Endothelial cell (in vitro differentiated cells): ENCODE results near the gene FIGN. TPM values are rescaled to one million over a fixed set of nuclear protein-coding genes. Genes with fewer than 3 reads are reported as not detected.

ENCODE experiments used
- DNase-seq: peaks from one replicate; pipeline ENCODE4 v3.0.0; 2021; ENCODE audit warnings: low spot score
- H3K27ac Mint-ChIP-seq: one replicate; pipeline ENCODE4 v1.8.0; 2021; ENCODE audit warnings: mixed read lengths, inconsistent platforms; ENCODE audit not compliant: unreplicated experiment
- H3K27me3 Mint-ChIP-seq: one replicate; pipeline ENCODE4 v1.8.0; 2021; ENCODE audit warnings: mild to moderate bottlenecking, moderate library complexity, mixed read lengths, inconsistent platforms; ENCODE audit not compliant: unreplicated experiment
- H3K36me3 Mint-ChIP-seq: one replicate; pipeline ENCODE4 v1.8.0; 2021; ENCODE audit warnings: mild to moderate bottlenecking, low read depth, mixed read lengths, inconsistent platforms; ENCODE audit not compliant: unreplicated experiment
- H3K4me1 Mint-ChIP-seq: one replicate; pipeline ENCODE4 v1.8.0; 2021; ENCODE audit warnings: mild to moderate bottlenecking, mixed read lengths, inconsistent platforms; ENCODE audit not compliant: unreplicated experiment
- H3K4me3 Mint-ChIP-seq: one replicate; pipeline ENCODE4 v1.8.0; 2021; ENCODE audit warnings: mild to moderate bottlenecking, mixed read lengths, inconsistent platforms; ENCODE audit not compliant: unreplicated experiment
- H3K9me3 Mint-ChIP-seq: one replicate; pipeline ENCODE4 v1.8.0; 2021; ENCODE audit warnings: mixed read lengths, inconsistent platforms; ENCODE audit not compliant: unreplicated experiment
- CTCF ChIP-seq: fragments of 200-600 bp; sonication (generic); IDR thresholded peaks from one replicate; pipeline ENCODE4 v1.5.0; 2021; ENCODE audit warnings: antibody characterized with exemption; ENCODE audit not compliant: unreplicated experiment
- total RNA-seq: library from RNA; stranded (reverse); fragmentation: NEBNext Ultra II Directional; extraction: Animal tissue kit (Norgen Biotek cat#: 25700); gene quantifications from one replicate; pipeline ENCODE4 v1.2.1, GENCODE V29; 2021; ENCODE audit not compliant: unreplicated experiment

FIGN gene
- total RNA-seq, 1 donor from 2014 or later = 14.0 TPM

DNA sequence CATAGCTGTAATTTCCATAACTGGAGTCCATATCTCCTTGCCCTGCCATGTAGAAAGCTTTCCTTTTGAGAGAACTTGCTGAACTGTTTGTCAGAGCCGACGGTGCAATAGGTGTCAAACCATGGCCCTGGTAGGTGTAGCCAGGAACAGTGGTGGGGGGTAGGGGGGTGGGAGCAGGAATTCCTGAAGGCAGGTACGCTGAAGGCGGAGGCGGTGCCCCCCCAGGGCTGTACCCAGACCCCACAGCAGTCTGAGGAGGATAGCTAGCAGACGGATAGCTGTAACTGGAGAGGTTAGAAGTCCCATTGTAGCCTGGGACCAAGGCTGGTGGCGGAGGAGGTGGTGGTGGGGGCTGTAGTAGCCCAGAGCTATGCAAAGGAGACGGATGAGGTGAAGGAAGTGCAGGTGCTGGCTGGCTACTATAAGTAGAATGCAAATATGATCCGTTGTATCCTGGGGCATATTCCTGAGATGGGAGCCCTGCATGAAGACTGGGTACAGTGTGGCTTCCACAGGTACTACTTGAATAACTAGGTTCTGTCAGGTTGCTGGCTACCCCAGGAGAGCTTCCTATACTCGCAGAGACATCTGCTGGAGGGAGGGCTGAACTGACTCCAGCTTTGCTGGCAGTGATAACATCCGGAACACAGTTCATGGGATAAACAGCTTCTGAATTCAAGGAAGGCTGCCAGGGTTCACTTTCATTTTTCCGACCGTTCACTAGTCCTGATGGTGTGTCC lies 124.8 kb downstream of the FIGN start:
- no peaks in the 10 kb centered on the region for H3K27me3 Mint-ChIP-seq
- no peaks in the 10 kb centered on the region for H3K9me3 Mint-ChIP-seq
- peaks cover 4% of the 10 kb centered on the region for H3K36me3 Mint-ChIP-seq
- H3K4me1 Mint-ChIP-seq = no peaks in the 10 kb centered on the region
- no peak overlapping the region for H3K27ac Mint-ChIP-seq
- H3K4me3 Mint-ChIP-seq = no peak overlapping the region
- DNase-seq = peak; percentile 14
- TF ChIP-seq CTCF = no peak

- TF ChIP-seq CTCF = no peak
- DNase-seq = no peak
- Mint-ChIP-seq H3K27ac (no peak overlapping the region), H3K27me3 (no peaks in the 10 kb centered on the region), H3K36me3 (peaks cover 4% of the 10 kb centered on the region), H3K9me3 (no peaks in the 10 kb centered on the region), H3K4me3 (no peak overlapping the region), H3K4me1 (no peaks in the 10 kb centered on the region)
Measured at GRCh38 chr2:163607630-163608029, 128.2 kb downstream of the FIGN start.

DNA sequence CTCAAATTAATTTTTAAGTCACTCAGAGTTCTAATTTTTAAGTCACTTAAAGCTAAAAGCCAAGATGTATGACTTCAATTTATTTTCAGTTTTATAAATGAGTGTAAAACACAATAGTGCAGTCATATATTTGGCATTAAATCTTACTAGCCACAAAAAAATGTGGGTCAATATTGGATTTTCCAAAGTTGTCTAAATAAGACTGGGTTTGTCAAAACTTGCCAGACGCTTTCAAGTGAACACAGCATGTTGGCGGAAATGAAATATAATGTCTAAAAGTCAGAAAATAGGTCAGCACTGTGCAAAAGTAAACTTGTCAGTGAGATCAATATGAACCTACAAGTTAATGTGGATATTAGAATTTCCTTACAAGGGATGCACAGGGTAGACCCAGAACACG lies 128.9 kb downstream of the FIGN start:
- Mint-ChIP-seq H3K36me3 (peaks cover 4% of the 10 kb centered on the region), H3K4me1 (no peaks in the 10 kb centered on the region), H3K27me3 (no peaks in the 10 kb centered on the region), H3K4me3 (no peak overlapping the region), H3K9me3 (no peaks in the 10 kb centered on the region), H3K27ac (no peak overlapping the region)
- no peak for DNase-seq
- TF ChIP-seq CTCF = no peak

GRCh38 chr2:163605779-163606178 lies 130.0 kb downstream of the FIGN start:
- peaks cover 4% of the 10 kb centered on the region for H3K36me3 Mint-ChIP-seq
- no peaks in the 10 kb centered on the region for H3K9me3 Mint-ChIP-seq
- H3K4me1 Mint-ChIP-seq = no peaks in the 10 kb centered on the region
- H3K27me3 Mint-ChIP-seq = no peaks in the 10 kb centered on the region
- DNase-seq = no peak
- H3K4me3 Mint-ChIP-seq = no peak overlapping the region
- no peak overlapping the region for H3K27ac Mint-ChIP-seq
- no peak for TF ChIP-seq CTCF

DNA sequence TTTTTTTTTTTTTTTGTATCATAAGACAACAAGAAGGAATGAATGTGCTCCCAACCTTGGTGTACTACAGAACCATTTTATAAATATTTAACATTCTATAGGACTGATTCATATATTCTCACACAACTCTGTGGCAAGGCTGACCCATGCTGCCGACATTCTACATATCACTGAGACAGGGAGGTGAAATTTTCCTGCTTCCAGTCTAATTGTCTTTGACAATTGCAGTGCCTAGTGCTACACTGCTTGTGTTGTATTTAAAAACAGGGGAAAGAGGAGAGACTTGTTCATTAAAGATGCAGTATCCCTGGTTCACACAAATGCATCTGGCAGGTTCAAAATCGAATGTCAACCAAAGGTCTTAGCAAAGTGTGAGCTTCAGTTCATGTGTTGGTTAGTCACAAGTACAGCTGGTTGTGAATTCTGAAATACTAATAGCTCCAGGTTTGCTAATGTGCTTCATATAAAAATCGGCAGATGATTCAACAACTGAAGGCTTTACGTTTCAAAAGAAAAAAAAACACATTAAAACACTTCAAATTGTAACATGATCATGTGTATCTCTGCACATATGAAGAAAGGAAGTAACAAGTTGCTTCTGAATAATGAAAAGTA lies 130.8 kb downstream of the FIGN start:
- Mint-ChIP-seq H3K4me1 (no peaks in the 10 kb centered on the region), H3K27ac (no peak overlapping the region), H3K4me3 (no peak overlapping the region), H3K9me3 (no peaks in the 10 kb centered on the region), H3K36me3 (peaks cover 2% of the 10 kb centered on the region), H3K27me3 (no peaks in the 10 kb centered on the region)
- no peak for TF ChIP-seq CTCF
- DNase-seq = no peak
